HG03520 (cell line): Measurements from ENCODE around the gene ABI1.
"Not testable (repeated sequence)": the region's sequence is repeated elsewhere in the genome, so short reads cannot be mapped to it uniquely, and the experiment has no call there.

Source experiments
- ATAC-seq: cut with Tn5 transposase; IDR thresholded peaks from one replicate; pipeline ENCODE4 v1.9.1; 2021; ENCODE audit warnings: mild to moderate bottlenecking, moderate library complexity; ENCODE audit not compliant: unreplicated experiment

The ABI1 gene

DNA sequence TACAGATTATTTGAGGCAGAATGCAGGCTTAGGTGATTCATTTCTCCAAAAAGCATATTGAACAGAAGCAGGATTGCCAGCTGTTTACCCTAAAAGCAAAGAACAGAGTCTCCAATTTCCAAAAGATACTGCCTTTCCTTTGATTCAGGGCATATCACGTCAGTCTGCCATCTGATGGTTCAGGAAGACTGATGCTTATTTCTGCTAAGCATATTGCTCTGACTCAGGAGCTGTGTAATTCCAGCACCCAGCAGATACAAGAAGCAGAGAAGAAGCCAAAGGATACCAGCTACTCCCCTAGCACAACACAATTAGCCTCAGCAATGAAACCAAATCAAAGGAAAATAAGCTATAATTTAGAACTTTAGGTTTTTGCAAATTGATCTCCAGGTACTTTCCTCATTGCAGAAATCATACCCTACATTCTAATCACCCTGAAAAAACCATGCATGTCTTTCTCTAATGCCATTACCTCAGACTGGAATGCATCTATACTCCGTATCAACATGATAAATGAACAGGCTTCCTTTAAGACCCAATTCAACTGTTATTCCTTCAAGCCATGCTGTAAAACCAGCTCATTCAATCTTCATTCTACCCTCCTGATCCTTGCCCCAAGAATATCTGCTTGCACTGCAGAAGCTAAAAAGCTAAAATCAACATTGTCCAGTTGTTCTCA, 55.1 kb downstream of the ABI1 start:
- no peak for ATAC-seq

DNA sequence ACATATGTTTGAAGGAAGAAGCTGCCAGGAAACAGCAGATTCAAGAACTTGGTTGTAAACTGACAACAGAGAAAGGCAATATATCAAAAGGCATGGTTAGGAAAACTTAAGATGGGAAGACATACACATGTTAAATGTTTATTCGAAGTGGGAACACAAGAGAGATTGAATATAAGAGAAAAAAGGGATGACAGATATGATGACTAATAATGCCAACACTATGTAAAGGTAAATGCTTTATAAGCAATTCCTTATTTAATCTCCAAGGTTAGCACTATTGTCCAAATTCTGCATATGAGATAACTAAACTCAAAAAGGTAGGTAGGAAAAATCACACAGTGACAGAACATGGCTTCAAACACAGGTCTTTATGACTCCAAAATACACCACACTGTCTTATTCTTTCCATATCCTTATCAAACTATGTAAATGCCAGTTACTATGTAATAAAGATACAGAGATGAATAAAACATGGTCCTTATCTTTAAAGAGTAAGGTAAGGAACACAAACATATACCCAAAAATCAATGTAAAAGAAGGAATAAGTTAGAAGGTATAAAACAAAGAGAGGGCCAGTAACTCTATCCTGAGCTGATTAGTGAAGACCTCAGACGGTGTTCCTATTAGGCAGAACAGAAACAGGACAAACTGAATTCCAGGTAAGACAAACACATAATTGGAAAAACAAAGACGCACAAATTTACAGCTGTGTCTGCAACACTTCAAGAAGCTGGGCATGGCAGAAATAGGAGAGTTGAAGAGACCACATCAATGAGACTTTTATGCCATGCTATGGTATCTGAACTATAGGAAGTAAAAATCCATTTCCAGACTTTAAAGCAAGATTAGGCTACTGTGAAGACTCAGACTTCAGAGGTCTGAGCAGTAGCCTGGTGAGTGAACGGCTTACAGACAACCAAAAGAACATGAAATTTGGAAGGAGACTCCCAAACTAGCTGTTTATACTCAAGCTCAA, 56.1 kb downstream of the ABI1 start:
- no peak for ATAC-seq

DNA sequence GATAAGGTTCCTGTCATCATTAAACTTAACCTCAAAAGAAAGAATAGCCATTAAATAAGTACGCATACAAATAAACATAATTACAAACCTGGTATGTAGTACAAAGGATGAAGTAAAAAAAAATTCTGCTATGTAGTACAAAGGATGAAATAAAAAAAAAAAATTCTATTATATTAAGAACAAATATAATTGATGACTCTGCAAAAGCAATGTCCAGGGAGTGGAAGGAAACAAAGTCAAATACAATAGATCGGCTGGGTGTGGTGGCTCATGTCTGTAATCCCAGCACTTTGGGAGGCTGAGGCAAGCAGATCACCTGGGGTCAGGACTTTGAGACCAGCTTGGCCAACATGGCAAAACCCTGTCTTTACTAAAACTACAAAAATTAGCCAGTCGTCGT, 56.9 kb downstream of the ABI1 start:
- ATAC-seq: no peak

DNA sequence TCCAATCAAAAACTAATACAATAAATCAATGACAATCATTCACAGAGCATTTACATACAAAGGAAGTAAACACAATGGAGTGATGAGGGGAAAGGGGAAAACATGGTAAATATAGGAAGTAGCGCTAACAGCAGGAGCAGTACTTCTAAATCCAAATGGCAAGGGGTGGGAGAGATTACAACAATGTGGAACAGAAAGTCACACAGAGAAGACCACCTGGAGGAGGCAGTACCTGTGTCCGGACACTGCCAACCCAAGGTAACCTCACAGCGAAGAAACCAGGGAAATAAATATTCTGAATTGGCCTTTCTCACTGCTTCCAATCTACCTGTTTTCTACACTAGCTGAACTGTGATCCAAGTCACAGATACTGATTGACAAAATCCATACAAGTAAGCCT, 58.2 kb downstream of the ABI1 start:
- no peak for ATAC-seq

DNA sequence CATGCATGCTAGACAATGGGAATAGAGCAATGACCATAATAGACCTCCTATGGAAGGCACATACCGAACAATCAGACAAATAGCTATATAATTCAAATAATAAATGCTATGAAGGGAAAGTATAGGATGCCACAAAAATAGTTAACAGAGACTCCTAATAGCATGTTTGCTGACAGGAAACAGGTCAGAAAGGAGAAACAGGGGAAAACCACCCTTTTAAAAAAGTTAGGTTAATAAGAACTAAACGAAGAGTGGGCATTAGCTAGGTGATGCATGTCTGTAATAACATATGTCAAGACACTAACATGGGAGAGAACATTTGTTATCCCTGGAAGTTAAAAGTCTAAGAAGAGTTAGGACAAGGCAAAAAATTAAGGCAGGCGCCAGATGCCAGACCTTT, 58.9 kb downstream of the ABI1 start:
- no peak for ATAC-seq

DNA sequence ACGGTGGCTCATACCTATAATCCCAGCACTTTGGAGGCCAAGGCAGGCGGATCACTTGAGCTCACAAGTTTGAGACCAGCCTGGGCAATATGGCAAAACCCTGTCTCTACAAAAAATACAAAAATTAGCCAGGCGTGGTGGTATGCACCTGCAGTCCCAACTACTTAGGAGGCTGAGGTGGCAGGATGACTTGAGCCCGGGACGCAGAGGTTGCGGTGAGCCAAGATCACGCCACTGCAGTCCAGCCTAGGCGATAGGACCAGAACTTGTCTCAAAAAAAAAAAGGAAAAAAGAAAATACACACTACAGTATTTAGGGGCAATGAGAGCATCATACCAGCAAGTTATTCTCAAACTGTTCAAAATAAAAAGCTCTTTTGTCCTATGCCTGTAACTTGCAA, 59.5 kb downstream of the ABI1 start:
- ATAC-seq: no peak

DNA sequence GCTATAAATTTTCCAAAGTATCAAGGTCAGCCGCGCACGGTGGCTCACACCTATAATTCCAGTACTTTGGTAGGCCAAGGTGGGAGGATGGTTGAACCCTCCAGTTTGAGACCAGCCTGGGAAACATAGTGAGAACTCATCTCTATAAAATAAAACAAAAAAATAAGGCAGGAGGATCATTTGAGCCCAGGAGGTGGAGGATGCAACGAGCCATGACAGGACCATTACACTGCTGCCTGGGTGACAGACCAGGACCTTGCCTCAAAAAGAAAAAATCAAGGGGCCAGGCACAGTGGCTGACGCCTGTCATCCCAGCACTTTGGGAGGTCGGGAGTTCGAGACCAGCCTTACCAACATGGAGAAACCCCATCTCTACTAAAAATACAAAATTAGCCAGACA, 60.3 kb downstream of the ABI1 start:
- ATAC-seq: no peak

DNA sequence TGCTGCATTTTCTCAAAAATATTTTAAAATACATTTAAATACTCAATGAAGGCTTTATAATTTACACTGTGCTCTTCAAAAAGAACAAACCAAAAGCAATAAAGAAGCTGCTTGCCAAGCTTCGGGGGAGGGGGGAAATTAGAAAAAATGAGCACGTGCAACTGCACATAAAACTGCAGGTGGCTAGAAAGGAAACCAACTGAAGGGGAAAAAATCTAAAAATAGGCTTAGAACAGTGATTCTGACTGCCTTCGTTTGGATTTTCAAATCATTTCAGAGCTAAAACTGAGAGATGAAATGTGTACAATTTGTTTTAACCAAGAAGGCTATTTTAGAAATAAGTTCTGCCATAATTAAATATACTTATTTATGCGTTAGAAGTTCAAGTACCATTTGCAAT, 61.4 kb downstream of the ABI1 start:
- ATAC-seq: no peak

DNA sequence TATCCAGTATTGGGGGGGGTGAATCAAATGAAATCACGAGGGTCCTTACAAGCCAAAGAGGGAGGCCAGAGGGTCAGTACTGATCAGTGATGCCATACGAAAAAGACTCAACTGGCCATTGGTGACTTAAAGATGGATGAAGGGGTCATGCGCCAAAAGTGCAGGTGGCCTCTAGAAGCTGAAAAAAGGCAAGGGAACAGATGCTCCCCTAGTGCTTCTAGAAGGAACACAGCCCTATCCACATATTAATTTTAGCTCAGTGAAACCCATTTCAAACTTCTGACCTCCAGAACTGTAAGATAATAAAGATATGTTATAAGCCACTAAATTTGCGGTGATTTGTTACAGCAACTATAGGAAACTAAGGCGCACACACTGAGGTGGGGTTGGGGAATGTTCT, 62.5 kb downstream of the ABI1 start:
- no peak for ATAC-seq

DNA sequence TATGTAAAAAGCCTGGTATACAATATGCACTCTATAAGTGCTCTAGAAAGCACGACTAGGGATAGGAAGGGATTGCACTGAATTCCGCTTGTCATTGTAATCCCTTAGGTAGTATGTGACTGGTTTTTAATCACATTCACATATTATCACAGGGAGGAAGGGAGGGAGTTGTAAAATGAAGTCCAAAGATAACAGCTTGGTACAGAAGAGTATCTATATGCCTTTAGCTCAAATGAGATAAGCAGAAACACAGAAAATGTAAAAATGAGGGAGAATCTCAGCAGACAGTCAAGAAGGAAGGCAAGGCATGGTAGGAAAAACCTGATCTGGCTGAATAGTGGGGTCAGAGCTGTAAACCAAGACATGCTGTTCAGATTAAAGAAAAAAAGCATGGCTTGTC, 63.4 kb downstream of the ABI1 start:
- no peak for ATAC-seq

DNA sequence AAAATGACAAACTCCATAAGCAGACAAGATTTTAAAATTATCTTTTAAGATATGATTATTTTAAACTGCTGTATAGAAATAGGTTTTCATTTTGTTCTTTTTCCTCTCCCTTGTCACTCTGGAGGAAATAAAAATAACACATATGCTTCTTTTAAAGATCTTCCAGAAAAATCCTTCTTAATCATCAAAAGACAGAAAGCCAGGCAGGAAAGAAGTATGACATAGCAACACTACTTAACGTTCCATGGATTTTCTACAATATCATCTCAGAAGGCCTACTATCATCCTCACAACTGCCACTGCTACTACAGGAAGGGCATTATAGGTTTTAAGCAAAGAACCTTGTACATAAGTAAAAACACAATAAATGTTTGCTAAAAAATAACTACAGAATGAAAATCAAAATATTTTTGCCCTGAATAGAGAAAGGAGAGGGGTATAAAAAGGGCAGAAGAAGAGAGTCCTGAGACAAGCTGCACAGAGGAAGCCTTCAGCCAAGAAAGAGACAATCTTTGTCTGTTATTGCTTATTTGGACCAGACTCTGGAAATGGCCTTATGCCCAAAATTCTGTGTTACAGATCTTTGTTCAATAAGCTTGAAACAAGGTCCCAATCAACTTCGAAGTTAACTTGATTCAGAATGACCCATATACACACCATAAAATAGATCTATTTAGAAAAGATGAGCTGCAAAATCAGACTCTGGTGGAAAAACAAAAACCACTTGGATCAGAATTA, 67.8 kb downstream of the ABI1 start:
- ATAC-seq: no peak

DNA sequence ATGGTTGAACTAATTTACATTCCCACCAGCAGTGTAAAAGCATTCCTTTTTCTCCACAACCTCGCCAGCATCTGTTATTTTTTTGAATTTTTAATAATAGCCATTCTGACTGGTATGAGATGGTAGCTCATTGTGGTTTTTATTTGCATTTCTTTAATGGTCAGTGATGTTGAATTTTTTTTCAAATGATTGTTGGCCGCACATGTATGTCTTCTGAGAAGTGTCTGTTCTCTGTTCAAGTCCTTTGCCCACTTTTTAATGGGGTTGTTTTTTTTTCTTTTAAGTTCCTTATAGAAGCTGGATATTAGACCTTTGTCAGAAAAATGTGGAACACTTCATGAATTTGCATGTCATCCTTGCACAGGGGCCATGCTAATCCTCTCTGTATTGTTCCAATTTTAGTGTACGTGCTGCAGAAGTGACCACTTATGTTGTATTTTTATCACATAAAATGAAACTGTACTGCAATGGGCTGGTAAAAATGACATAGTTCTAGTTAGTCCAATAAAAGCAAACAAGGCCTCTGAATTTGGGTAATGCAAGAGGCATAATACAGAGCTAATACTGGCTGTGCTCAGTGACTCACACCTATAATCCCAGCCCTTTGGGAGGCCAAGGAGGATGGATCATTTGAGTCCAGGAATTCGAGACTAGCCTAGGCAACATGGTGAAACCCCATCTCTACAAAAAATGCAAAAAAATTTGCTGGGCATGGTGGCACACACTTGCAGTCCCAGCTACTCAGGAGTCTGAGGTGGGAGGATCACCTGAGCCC, 70.3 kb downstream of the ABI1 start:
- ATAC-seq: no peak

DNA sequence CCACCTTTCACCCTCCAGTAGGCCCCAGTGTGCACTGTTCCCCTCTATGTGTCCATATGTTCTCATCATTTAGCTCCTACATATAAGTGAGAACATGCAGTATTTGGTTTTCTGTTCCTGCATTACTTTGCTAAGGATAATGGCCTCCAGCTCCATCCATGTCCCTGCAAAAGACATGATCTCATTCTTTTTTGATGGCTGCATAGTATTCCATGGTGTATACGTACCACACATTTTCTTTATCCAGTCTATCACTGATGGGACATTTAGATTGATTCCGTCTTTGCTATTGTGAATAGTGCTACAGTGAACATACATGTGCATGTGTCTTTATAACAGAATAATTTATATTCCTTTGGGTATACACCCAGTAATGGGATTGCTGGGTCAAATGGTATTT, 71.0 kb downstream of the ABI1 start:
- not testable (repeated sequence) for ATAC-seq

DNA sequence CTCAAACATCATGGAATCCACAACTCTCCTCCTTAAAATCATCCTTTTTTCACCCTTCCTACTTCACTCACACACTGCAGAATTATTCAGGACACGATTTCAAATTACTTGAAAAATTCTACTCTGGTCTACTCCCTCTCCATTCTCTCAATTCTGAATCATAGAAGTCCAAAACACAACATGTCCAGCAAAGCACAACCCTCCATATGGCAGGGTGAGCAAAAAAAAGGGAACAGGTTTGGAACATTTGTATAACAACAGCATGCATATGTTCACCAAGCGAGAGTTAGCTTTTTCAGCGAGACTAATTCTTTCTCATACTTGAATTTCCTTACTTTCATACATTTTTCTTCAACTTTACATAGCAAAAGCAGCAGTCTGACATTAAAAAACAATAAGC, 73.4 kb downstream of the ABI1 start:
- no peak for ATAC-seq

DNA sequence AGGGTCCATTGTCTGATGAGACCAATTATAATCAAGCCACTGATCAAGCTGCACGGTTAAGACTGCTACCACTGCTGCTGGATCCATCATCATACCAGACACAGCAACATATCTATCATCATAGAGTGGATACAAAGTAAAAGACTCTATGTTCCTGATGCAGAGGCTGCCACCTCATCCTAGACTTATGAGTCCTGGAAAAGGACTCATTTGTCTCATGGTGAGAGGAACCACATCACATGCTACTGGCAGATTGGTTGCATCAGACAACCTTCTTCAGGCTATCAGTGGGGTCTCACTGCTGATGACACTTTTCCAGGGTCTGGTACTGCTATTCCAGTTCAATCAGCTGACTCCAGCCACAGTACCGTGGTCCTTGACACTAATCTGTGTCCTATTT, 79.0 kb downstream of the ABI1 start:
- ATAC-seq: no peak

DNA sequence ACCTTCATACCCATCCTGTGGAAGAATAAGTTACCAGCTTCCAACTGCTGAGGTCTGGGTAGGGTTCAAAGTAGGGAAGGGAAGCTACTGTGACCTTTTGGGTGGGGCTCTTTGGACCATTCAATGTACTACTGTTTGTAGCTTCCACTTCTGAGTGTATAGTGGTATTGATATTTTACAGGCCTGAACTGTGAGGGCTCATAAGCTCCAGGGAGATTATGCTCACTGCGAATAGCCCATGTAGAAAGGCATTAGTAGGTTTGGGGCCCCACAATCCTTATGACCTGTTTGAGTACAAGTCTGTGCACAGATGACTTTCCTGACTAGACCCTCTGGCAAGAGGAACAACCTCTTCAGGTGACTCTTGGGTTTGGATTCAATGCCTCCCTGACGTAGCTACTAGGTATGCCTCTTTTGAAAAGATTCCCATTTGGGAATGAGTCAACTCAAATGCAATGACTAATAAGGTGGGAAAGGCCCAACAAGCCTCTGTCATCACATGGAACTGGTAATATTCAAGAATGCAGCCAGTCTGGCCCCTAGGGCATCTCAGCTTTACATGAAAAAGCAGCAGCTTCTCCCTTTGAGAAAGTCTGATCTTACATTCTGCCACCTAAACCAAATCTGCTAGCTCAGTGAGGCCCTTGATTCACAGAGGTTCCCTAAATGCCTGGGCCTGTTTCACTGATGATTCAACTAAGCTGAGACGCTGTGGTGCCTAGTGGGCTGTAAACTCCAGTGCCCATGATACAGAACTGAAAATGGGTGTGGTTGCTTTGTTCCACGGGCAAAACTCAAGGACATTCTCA, 79.8 kb downstream of the ABI1 start:
- no peak for ATAC-seq

DNA sequence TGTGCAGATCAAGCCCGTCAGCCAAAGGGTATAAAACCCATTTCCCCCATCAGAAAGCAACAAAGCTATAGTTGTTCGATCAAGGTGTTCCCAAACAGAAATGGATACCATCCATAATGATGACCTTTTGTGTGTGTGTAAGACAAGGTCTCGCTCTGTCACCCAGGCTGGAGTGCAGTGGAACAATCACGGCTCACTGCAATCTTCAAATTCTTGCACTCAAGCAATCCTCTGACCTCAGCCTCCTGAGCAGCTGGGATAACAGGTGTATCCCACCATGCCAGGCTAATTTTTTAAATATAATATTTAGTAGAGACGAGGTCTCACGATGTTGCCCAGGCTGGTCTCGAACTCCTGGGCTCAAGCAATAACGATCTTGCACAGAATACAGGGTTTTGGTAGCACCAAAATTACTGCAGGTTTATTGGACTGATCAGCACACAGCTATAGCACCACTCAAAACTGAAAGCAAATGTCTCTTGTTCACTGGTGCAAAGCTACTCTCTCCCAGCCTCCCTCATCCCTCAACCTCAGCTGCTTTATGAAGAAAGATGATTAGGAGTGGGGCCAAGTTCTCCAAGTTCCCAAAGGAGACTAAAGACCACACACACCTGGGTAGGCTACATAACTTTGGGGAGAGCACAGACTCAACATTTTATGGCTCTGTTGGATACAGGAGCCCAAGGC, 80.5 kb downstream of the ABI1 start:
- ATAC-seq: no peak

DNA sequence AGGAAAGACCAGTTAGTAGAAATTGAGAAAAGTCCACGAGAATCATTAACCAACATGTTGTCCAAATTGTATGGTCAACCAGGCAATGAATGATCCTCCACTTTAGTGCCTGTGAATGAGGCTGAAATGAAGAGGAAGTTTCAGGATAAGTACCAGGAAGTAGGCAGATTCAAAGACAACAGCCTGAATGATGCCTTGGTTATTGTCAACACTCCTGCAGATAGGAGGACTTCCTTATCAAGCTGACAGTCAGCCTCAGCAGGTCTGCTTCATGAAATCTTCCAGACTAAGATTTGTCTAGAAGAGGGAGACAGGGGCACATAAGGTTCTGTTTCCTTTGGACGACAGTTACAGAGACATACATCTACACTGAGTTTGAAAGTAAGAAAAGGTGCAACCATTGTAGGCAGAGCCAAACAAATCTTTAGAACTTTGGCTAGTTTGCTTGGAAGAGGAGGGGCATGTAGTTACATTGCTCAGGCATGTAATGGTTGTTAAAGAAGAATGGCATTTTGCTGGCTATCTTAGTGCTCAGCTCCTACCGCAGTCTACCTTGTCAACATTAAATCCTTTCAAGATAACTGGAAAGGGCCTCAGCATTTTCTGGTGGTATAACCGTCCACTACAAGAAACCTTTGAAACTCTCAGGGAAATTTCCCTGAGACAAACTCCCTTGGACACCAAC, 81.4 kb downstream of the ABI1 start:
- ATAC-seq: no peak

DNA sequence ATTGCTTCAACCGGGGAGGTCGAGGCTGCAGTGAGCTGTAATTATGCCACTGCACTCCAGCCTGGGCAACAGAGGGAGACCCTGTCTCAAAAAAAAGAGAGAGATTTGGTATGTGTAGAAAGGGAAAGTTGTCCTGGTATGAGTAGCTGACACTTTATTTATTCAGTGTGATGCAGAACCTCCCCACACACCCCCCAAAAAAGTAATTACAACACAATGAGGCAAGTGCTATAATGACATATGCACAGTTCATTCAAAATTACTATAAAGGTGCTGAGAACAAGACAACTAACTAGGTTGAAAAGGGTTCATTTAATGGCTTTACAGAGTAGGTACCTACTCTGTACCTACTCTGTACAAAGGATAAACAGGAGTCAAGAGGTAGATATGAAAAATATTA, 83.1 kb downstream of the ABI1 start:
- no peak for ATAC-seq
